Nephron (organoid): Measurements from ENCODE around the gene KIZ.
A peak's percentile ranks its signal among the peaks of the same experiment; 100 is the strongest.

ENCODE experiments used
- H3K27ac Mint-ChIP-seq, 3 experiments: 2 replicates each; pipeline ENCODE4 v1.8.0; 2020; ENCODE audit warnings: mixed read lengths in 3 of 3, mild to moderate bottlenecking in 2 of 3, moderate library complexity in 1 of 3
- H3K27me3 Mint-ChIP-seq: 2 replicates; pipeline ENCODE4 v1.8.0; 2021; ENCODE audit warnings: low read depth, mild to moderate bottlenecking, moderate library complexity, mixed read lengths
- H3K36me3 Mint-ChIP-seq: 2 replicates; pipeline ENCODE4 v1.8.0; 2020; ENCODE audit warnings: low read depth, mixed read lengths
- H3K4me1 Mint-ChIP-seq: 2 replicates; pipeline ENCODE4 v1.8.0; 2020; ENCODE audit warnings: mixed read lengths
- H3K4me3 Mint-ChIP-seq, 3 experiments: 2 replicates each; pipeline ENCODE4 v1.8.0; 2020; ENCODE audit warnings: mild to moderate bottlenecking in 3 of 3, mixed read lengths in 3 of 3, moderate library complexity in 2 of 3
- H3K9me3 Mint-ChIP-seq: 2 replicates; pipeline ENCODE4 v1.8.0; 2020; ENCODE audit warnings: mixed read lengths
- CTCF ChIP-seq, 3 experiments: fragments of 200-600 bp; sonication (generic); IDR thresholded peaks; one replicate each; pipeline ENCODE4 v1.5.0; 2021; ENCODE audit warnings: antibody characterized with exemption in 3 of 3; ENCODE audit not compliant: unreplicated experiment in 3 of 3

KIZ gene

GRCh38 chr20:21099751-21100577 is 25.9 kb upstream of the KIZ start:
- Mint-ChIP-seq H3K27me3 (peaks cover 100% of the 10 kb centered on the region), H3K27ac (no peak overlapping the region), H3K36me3 (no peaks in the 10 kb centered on the region), H3K4me1 (peaks cover 26% of the 10 kb centered on the region), H3K4me3 (peak overlapping the region; percentile 78 to 81 (median 78)), H3K9me3 (no peaks in the 10 kb centered on the region)
- no peak for TF ChIP-seq CTCF (IDR thresholded peaks at IDR 0.05; ENCODE audit: unreplicated experiment in 3 of 3)

- peak overlapping the region; percentile 78 to 81 (median 78) for H3K4me3 Mint-ChIP-seq
- peaks cover 26% of the 10 kb centered on the region for H3K4me1 Mint-ChIP-seq
- no peaks in the 10 kb centered on the region for H3K9me3 Mint-ChIP-seq
- H3K27me3 Mint-ChIP-seq, result peaks cover 100% of the 10 kb centered on the region
- no peaks in the 10 kb centered on the region for H3K36me3 Mint-ChIP-seq
- H3K27ac Mint-ChIP-seq, result no peak overlapping the region
- no peak for TF ChIP-seq CTCF (IDR thresholded peaks at IDR 0.05; ENCODE audit: unreplicated experiment in 3 of 3)
These were observed 25.1 kb upstream of the KIZ start for GRCh38 chr20:21100578-21101452.

- H3K4me1 Mint-ChIP-seq, result peaks cover 26% of the 10 kb centered on the region
- no peak for TF ChIP-seq CTCF (IDR thresholded peaks at IDR 0.05; ENCODE audit: unreplicated experiment in 3 of 3)
- peaks cover 100% of the 10 kb centered on the region for H3K27me3 Mint-ChIP-seq
- no peaks in the 10 kb centered on the region for H3K36me3 Mint-ChIP-seq
- peak overlapping the region in 2 of 3 experiments; percentile 64 to 70 for H3K4me3 Mint-ChIP-seq
- no peak overlapping the region for H3K27ac Mint-ChIP-seq
- no peaks in the 10 kb centered on the region for H3K9me3 Mint-ChIP-seq
These were observed 24.4 kb upstream of the KIZ start for GRCh38 chr20:21101453-21101931.

GRCh38 chr20:21101932-21102575 is 23.8 kb upstream of the KIZ start:
- Mint-ChIP-seq H3K36me3 (no peaks in the 10 kb centered on the region), H3K4me1 (peaks cover 26% of the 10 kb centered on the region), H3K27me3 (peaks cover 100% of the 10 kb centered on the region), H3K9me3 (no peaks in the 10 kb centered on the region), H3K27ac (no peak overlapping the region), H3K4me3 (peak overlapping the region; percentile 70 to 79 (median 72))
- TF ChIP-seq CTCF (IDR thresholded peaks at IDR 0.05; ENCODE audit: unreplicated experiment in 3 of 3), result no peak

GRCh38 chr20:21102603-21103311 is 23.1 kb upstream of the KIZ start:
- H3K4me3 Mint-ChIP-seq, result peak overlapping the region; percentile 70 to 79 (median 72)

More at GRCh38 chr20:21102603-21103311, 23.1 kb upstream of the KIZ start:
- TF ChIP-seq CTCF (IDR thresholded peaks at IDR 0.05; ENCODE audit: unreplicated experiment in 3 of 3), result no peak
- H3K9me3 Mint-ChIP-seq, result peaks cover 2% of the 10 kb centered on the region
- no peaks in the 10 kb centered on the region for H3K36me3 Mint-ChIP-seq
- H3K27me3 Mint-ChIP-seq, result peaks cover 100% of the 10 kb centered on the region
- no peak overlapping the region for H3K27ac Mint-ChIP-seq
- peaks cover 26% of the 10 kb centered on the region for H3K4me1 Mint-ChIP-seq
